Kidney epithelial cell (primary cell): ENCODE measurements around the gene KRTAP10-2. TPM values are rescaled to one million over a fixed set of nuclear protein-coding genes. Genes with fewer than 3 reads are reported as not detected.

Experiments used
- DNase-seq: peaks from one replicate; pipeline ENCODE4 v3.0.0-alpha.2; 2010; ENCODE audit warnings: low read depth
- H3K27me3 ChIP-seq: 2 replicates; pipeline ENCODE4 v1.6.0; 2011; ENCODE audit warnings: low read length; ENCODE audit not compliant: control insufficient read depth, insufficient read depth
- H3K36me3 ChIP-seq: 2 replicates; pipeline ENCODE4 v1.5.1; 2011; ENCODE audit warnings: low read length; ENCODE audit not compliant: control insufficient read depth, insufficient read depth
- H3K4me3 ChIP-seq: 2 replicates; pipeline ENCODE4 v1.5.1; 2011; ENCODE audit warnings: low read depth, mild to moderate bottlenecking, control low read depth, low read length
- CTCF ChIP-seq: IDR thresholded peaks from 2 replicates; pipeline ENCODE4 v1.5.1; 2011; ENCODE audit warnings: mild to moderate bottlenecking, moderate library complexity, low read length, control low read depth, inconsistent platforms; ENCODE audit not compliant: insufficient read depth, poor library complexity, severe bottlenecking
- total RNA-seq: library from RNA; depleted of rRNA; stranded (reverse); fragments of >200 nt; gene quantifications from 2 replicates; pipeline ENCODE4 v1.2.3, GENCODE V29; 2015

Gene KRTAP10-2
- total RNA-seq, 1 donor from 2014 or later, result not detected

GRCh38 chr21:44535963-44536362 is 15.3 kb downstream of the KRTAP10-2 start:
- Histone ChIP-seq H3K27me3 (peaks cover 3% of the 10 kb centered on the region), H3K4me3 (no peak overlapping the region), H3K36me3 (no peaks in the 10 kb centered on the region)
- TF ChIP-seq CTCF, result no peak
- no peak for DNase-seq

- Histone ChIP-seq H3K36me3 (no peaks in the 10 kb centered on the region), H3K4me3 (no peak overlapping the region), H3K27me3 (peaks cover 3% of the 10 kb centered on the region)
- no peak for TF ChIP-seq CTCF
- no peak for DNase-seq
Observed at GRCh38 chr21:44534688-44535087, 16.6 kb downstream of the KRTAP10-2 start.

- DNase-seq, result no peak
- Histone ChIP-seq H3K4me3 (no peak overlapping the region), H3K36me3 (no peaks in the 10 kb centered on the region), H3K27me3 (peaks cover 3% of the 10 kb centered on the region)
- no peak for TF ChIP-seq CTCF
Observed at GRCh38 chr21:44533891-44534627, 17.2 kb downstream of the KRTAP10-2 start.

GRCh38 chr21:44533121-44533890 is 18.0 kb downstream of the KRTAP10-2 start:
- H3K27me3 ChIP-seq, result peaks cover 3% of the 10 kb centered on the region
- TF ChIP-seq CTCF, result no peak
- no peak overlapping the region for H3K4me3 ChIP-seq
- no peaks in the 10 kb centered on the region for H3K36me3 ChIP-seq
- DNase-seq, result no peak

GRCh38 chr21:44532712-44533111 is 18.6 kb downstream of the KRTAP10-2 start:
- no peak for TF ChIP-seq CTCF
- DNase-seq, result no peak
- H3K27me3 ChIP-seq, result peaks cover 3% of the 10 kb centered on the region
- H3K4me3 ChIP-seq, result no peak overlapping the region
- H3K36me3 ChIP-seq, result no peaks in the 10 kb centered on the region
